Measurements from ENCODE around the gene SLC25A21.

Gene SLC25A21

DNA sequence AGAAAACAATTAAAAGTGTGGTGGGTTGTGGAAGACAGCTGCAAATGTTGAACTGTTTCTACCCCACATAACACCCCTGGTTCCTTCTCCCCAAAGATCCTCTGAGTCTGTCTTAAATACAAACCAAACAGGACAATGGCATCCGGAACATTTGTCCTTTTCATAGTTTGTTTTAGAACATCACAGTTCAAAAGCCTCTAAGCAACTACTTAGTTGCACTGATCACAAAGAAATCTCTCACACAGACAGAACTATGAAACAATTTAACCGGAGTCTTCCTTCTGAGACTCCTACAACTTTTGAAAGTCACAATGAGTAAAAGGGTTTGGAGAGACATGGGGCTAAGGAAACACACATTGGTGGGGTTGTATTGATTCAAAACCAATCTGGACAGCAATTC is 125.6 kb downstream of the SLC25A21 start:
- in situ Hi-C loops (cut with HindIII; ENCODE audit: low sequenced_read_pairs), result no loop called here
- H3K4me3 ChIP-seq (ENCODE audit: low read depth, low read length), result no peak overlapping the region
- DNase-seq (ENCODE audit: low read depth), result no peak
- TF ChIP-seq, protein P1, sequence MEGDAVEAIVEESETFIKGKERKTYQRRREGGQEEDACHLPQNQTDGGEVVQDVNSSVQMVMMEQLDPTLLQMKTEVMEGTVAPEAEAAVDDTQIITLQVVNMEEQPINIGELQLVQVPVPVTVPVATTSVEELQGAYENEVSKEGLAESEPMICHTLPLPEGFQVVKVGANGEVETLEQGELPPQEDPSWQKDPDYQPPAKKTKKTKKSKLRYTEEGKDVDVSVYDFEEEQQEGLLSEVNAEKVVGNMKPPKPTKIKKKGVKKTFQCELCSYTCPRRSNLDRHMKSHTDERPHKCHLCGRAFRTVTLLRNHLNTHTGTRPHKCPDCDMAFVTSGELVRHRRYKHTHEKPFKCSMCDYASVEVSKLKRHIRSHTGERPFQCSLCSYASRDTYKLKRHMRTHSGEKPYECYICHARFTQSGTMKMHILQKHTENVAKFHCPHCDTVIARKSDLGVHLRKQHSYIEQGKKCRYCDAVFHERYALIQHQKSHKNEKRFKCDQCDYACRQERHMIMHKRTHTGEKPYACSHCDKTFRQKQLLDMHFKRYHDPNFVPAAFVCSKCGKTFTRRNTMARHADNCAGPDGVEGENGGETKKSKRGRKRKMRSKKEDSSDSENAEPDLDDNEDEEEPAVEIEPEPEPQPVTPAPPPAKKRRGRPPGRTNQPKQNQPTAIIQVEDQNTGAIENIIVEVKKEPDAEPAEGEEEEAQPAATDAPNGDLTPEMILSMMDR (IDR thresholded peaks at IDR 0.05; ENCODE audit: low read depth, low read length, missing control alignments), result no peak

DNA sequence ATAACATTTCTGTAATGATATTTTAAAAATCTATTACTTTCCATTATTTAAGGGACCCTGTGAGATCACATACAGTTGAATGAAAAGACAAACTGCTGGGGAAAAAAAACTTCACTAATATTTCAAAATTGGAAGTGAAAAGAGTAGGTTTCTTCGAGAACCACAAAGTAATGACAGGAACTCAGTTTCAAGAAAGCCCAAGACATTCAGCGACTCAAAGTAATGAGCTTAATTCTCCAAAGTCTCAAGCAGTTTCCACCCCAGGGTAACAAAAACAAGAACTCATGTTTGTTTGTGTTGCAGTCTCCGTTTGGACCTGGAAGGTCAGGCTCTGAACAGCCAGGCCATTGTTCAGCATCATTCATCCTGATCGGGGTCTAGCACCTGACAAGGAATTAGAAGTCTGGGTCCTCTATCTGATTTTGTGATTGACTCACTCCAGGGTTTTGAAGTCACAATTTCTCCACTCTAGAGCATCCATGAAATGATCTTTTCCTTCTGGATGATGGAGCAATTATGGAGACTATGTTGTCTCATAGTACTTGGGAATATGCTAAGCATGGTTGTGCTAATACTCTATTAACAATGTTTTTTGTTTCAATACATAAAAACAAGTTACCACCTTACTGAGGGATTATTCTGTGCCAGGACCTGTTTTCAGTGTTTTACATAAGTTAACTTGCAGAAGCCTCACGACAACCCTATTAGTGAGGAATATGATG is 126.9 kb downstream of the SLC25A21 start:
- H3K4me3 ChIP-seq (ENCODE audit: low read depth, low read length), result no peak overlapping the region
- in situ Hi-C loops (cut with HindIII; ENCODE audit: low sequenced_read_pairs), result no loop called here
- TF ChIP-seq, protein P1 (IDR thresholded peaks at IDR 0.05; ENCODE audit: low read depth, low read length, missing control alignments), result no peak
- DNase-seq (ENCODE audit: low read depth), result no peak

DNA sequence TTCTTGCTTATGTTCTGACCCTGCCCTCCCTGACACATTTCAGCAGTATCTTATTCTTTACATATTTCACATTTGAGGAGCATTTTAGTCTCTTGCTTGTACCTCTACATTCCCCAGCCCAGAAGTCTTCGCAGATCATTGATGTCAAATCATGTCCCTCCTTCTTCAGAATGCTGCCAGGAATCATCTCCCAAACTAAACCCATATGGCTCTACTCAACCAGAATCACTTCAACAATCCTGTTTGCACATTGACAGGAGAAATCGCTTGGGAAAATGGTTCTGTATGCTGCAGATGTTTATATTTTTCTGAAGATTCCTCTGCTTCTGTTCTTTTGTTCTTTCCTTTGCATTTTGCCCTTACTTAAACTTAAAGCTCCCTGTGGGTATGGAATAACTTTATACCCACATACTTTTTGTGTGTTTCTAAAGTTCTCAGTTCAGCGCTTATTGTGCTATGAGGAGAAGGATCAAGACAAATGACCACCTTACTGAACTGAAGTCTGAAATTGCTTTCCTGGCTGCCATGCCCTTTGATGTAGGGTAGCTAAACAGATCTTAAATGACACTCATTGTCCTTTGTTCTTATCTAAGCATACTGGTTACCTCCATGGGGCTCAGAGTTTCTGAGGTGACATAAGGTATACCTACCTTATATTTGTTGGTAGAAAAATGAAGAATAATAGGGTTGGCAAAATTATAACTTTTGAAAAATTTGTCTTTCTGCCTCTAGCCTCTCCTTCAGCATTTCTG is 134.6 kb downstream of the SLC25A21 start:
- in situ Hi-C loops (cut with HindIII; ENCODE audit: low sequenced_read_pairs), result no loop called here
- no peak overlapping the region for H3K4me3 ChIP-seq (ENCODE audit: low read depth, low read length)
- DNase-seq (ENCODE audit: low read depth), result no peak
- TF ChIP-seq, protein P1 (IDR thresholded peaks at IDR 0.05; ENCODE audit: low read depth, low read length, missing control alignments), result no peak

DNA sequence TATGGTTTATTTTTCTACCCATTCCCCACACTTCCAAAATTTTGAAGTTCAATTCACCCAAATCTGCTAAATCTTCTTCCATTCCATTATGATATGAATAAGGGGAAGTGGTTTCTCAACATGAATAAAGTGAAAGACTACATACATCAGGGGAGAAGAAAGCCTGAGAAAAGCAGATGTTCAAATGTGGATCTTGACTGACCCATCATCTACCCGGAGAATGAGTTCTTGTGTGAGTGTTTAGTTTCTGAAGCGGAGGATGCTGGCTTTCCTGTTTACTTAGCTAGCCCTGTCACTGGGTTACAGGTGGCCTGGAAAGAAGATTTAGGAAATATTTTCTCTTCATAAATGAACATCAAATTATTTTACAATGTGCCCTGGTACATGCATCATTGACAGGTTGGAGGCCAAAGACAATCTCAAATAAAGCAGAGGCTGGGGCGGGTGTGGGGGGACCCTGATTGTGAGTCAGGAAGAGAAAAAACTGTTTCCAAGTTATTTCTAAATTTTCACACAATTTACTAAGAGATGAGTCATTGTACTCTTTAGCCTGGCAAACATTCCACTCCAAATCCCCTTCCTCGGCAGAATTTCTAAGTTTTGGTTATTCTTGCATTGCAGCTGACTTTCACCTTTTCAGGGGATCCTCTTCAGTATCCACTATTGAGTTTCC is 135.6 kb downstream of the SLC25A21 start:
- DNase-seq (ENCODE audit: low read depth), result peak; percentile 28
- no peak overlapping the region for H3K4me3 ChIP-seq (ENCODE audit: low read depth, low read length)
- TF ChIP-seq, protein P1 (IDR thresholded peaks at IDR 0.05; ENCODE audit: low read depth, low read length, missing control alignments), result no peak
- in situ Hi-C loops (cut with HindIII; ENCODE audit: low sequenced_read_pairs), result no loop called here

DNA sequence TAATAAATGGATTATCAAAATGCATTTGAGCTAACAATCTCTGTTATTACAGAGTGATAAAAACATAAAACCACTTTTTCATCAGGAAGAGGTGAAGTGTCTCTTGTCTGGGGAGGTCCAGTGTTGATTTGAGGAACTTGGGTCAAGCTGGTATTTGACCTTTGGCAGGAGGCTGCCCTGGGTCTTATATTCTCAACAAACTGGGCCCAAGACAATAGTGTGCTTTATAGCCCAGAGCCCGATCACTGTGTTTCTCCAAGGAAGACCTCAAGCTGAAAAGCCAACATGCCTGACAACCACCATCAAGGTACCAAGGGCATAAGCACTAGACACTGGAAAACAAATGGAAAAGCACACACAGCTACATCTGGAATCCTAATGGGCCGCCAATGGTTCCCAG is 137.0 kb downstream of the SLC25A21 start:
- in situ Hi-C loops (cut with HindIII; ENCODE audit: low sequenced_read_pairs), result no loop called here
- DNase-seq (ENCODE audit: low read depth), result no peak
- H3K4me3 ChIP-seq (ENCODE audit: low read depth, low read length), result no peak overlapping the region
- TF ChIP-seq, protein P1 (IDR thresholded peaks at IDR 0.05; ENCODE audit: low read depth, low read length, missing control alignments), result no peak

DNA sequence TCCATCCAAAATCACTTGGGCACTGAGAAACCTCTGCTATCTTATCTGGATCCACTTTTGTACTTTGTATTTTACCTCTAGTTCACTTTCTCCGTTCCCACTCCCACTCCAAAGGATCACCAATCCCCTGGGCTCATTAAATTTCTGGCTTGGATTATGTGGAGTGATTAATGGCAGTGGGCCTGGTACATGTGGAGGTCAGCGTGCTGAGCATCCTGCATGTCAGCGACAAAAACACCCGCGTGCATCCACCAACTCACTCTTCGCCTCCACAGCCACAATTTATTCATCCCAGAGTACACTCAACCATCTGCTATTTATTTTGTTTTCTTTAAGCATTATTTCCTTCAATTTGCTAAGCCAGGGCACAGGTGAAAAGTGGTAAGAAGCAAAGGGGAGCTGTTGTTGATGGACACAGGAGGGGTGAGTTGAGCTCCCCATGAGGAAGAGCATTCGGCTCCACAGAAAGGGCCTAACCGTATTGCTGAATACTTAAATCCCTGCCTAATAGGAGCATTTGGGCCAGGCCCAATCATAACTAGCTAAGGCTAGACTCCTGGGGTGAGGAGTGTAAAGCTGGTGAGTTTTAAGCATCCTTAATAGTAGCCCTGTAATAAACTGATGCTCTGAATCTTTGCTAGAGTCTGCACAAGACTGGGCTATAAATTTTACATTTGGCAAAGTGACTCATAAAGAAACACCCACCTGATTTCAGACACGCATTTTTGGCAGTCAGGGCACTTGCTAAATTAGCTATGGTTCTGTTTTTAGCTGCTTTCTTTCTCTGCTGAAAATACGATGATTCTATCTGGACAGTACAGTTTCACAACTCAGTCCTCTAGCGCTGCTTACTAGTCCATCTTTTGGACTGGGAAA is 137.8 kb downstream of the SLC25A21 start:
- TF ChIP-seq, protein P1 (IDR thresholded peaks at IDR 0.05; ENCODE audit: low read depth, low read length, missing control alignments), result no peak
- no peak overlapping the region for H3K4me3 ChIP-seq (ENCODE audit: low read depth, low read length)
- in situ Hi-C loops (cut with HindIII; ENCODE audit: low sequenced_read_pairs), result no loop called here
- peak; percentile 90 for DNase-seq (ENCODE audit: low read depth)

Data from astrocyte of the cerebellum (primary cell).